IPS-18a (cell line): Measurements from ENCODE around the gene PARP14.

ENCODE experiments used
- H3K27ac ChIP-seq: one replicate; pipeline ENCODE4 v1.5.1; 2013; ENCODE audit warnings: low read length
- H3K27me3 ChIP-seq: one replicate; pipeline ENCODE4 v1.6.1; 2013; ENCODE audit warnings: mild to moderate bottlenecking, low read length; ENCODE audit not compliant: control insufficient read depth, insufficient read depth
- H3K36me3 ChIP-seq: one replicate; pipeline ENCODE4 v1.6.1; 2013; ENCODE audit warnings: low read depth, low read length; ENCODE audit not compliant: control insufficient read depth
- H3K4me1 ChIP-seq: one replicate; pipeline ENCODE4 v1.6.1; 2013; ENCODE audit warnings: low read depth, low read length; ENCODE audit not compliant: control insufficient read depth
- H3K4me3 ChIP-seq: one replicate; pipeline ENCODE4 v1.5.1; 2013; ENCODE audit warnings: low read length
- H3K9ac ChIP-seq: one replicate; pipeline ENCODE4 v1.6.1; 2013; ENCODE audit warnings: mild to moderate bottlenecking, low read length, moderate library complexity
- H3K9me3 ChIP-seq: one replicate; pipeline ENCODE4 v1.6.1; 2013; ENCODE audit warnings: low read depth, low read length; ENCODE audit not compliant: control insufficient read depth

PARP14 gene

DNA sequence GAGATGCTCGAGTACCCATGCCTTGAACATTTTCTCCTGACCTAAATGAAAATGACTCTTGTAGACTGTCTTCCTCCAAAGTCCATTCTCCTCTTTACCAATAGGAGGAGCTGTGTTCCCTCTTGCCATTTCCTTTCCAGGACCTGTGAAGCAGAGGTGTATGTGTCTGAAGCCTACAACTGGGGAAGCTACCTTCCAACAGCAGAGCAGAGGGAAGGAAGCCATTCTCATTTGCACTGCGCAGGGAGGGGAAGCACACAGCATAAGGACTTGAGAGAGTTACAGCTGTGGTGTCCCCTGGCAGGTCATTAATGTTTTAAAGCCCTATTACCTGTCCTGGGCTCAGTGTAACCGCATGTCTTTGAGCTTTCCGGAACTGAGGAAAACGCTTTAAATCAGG is 74.3 kb downstream of the PARP14 start:
- H3K9me3 ChIP-seq = no peaks in the 10 kb centered on the region
- no peak overlapping the region for H3K4me3 ChIP-seq
- H3K4me1 ChIP-seq = peaks cover 4% of the 10 kb centered on the region
- H3K27me3 ChIP-seq = no peaks in the 10 kb centered on the region
- no peak overlapping the region for H3K27ac ChIP-seq
- H3K9ac ChIP-seq = no peak overlapping the region
- peaks cover 9% of the 10 kb centered on the region for H3K36me3 ChIP-seq

DNA sequence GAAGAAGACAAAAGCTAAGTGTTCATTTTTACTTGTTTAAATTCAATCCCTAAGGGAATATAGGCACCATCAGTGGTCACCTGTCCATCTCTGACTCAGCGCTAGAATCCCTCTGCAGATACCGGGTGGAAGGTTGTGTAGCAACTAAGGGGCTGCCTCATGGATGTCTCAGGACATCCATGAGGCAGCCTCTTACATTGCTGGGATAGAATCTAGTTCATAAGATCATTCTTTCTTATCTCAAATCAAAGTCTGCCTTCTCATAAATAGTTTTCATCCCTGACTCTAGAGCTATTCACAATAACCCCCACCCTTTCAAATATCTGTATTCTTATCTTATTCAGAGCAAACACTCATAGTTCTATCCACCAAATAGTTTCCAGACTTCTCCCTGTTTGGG is 74.9 kb downstream of the PARP14 start:
- Histone ChIP-seq H3K36me3 (peaks cover 9% of the 10 kb centered on the region), H3K4me1 (peaks cover 9% of the 10 kb centered on the region), H3K4me3 (no peak overlapping the region), H3K9me3 (no peaks in the 10 kb centered on the region), H3K9ac (no peak overlapping the region), H3K27ac (no peak overlapping the region), H3K27me3 (no peaks in the 10 kb centered on the region)

DNA sequence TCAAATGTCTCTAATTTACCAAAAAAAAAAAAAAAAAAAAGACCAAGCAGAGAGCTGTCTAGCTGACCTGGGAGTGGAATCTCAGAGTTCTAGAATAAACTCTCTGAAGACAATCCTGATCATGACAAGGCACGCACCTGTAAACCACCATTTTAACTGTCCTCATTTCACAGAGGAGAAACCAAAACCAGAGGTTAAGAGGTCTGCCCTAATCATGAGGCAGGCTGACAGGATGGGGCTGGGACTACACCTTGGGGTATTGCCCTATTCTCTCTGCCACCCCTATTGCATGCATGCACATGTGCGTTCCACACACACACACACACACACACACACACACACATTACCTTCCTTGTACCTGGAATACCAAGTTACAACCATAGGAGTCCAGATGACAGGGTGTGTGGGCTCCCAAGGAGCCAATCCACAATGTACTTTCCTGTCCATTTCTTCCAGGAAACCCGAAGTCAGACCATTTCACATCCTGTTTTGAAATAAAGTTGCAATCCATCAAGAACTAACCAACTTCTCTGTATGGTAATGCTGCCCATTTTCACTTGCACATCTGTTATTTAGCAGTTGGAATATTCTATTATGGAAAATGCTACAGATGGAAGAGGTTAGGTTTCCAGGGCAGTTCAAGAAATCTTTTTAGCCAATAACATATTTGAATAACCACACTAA is 78.4 kb downstream of the PARP14 start:
- no peaks in the 10 kb centered on the region for H3K9me3 ChIP-seq
- H3K27ac ChIP-seq = no peak overlapping the region
- no peaks in the 10 kb centered on the region for H3K27me3 ChIP-seq
- H3K4me1 ChIP-seq = peaks cover 16% of the 10 kb centered on the region
- H3K9ac ChIP-seq = no peak overlapping the region
- H3K36me3 ChIP-seq = peaks cover 5% of the 10 kb centered on the region
- no peak overlapping the region for H3K4me3 ChIP-seq

DNA sequence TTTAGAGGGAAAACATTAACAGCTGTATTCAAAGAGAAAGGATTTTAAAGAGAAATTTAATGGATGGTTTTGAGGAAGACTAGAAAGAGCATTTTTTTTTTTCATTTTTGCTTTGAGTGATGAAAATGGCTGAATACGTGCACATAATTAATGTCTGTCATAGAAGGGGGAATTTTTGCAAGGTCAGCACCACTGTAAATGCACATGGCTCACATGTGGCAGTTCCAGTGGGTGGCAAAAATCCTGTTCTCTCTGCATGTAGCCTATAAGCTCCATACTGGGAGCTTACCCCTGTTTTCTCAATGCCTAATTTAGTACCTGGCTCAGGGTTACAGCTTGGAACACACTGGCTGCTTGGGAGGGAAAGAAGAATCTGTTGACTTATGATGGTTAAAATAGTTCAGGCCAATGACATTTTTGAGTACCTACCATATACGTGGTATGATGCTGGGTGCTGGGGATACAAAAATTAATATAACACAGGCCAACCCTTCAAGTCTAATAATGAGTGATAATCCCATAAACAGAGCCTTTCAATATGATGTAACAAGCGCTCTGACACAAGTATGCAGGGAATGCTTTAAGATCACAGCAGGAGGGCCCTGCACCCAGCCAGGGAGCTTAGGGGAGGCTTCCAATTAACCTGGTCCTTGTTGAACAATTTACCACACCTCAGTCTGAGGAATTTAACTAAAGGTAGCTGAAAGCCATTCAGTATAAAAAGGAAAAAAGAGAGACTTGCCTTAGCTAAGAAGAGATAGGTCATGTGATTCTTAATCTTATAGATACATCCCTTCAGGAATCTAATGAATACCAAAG is 80.0 kb downstream of the PARP14 start:
- H3K9me3 ChIP-seq = no peaks in the 10 kb centered on the region
- H3K4me1 ChIP-seq = peaks cover 16% of the 10 kb centered on the region
- H3K4me3 ChIP-seq = no peak overlapping the region
- H3K27ac ChIP-seq = peak overlapping the region; percentile 69
- H3K9ac ChIP-seq = no peak overlapping the region
- peaks cover 4% of the 10 kb centered on the region for H3K36me3 ChIP-seq
- H3K27me3 ChIP-seq = no peaks in the 10 kb centered on the region

DNA sequence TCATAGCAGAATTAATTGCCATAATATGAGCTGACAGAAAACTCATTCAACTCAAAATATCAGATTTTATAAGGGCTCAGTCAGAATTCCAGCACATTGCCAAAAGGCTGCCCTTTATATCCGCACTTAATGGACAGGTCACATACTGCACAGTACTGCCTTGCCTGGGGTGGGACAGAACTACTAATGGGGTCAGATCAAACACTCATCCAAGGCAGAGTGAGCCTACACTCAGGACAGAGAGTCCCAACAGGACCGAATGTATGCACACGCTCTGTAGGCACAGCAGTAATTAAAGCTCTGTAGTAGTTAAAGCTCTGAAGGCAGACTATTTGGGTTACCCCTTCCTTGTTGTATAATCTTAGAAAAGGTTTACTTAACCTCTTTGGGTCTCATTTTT is 85.8 kb downstream of the PARP14 start:
- Histone ChIP-seq H3K27ac (no peak overlapping the region), H3K9ac (no peak overlapping the region), H3K36me3 (no peaks in the 10 kb centered on the region), H3K9me3 (no peaks in the 10 kb centered on the region), H3K4me3 (no peak overlapping the region), H3K27me3 (no peaks in the 10 kb centered on the region), H3K4me1 (no peaks in the 10 kb centered on the region)

DNA sequence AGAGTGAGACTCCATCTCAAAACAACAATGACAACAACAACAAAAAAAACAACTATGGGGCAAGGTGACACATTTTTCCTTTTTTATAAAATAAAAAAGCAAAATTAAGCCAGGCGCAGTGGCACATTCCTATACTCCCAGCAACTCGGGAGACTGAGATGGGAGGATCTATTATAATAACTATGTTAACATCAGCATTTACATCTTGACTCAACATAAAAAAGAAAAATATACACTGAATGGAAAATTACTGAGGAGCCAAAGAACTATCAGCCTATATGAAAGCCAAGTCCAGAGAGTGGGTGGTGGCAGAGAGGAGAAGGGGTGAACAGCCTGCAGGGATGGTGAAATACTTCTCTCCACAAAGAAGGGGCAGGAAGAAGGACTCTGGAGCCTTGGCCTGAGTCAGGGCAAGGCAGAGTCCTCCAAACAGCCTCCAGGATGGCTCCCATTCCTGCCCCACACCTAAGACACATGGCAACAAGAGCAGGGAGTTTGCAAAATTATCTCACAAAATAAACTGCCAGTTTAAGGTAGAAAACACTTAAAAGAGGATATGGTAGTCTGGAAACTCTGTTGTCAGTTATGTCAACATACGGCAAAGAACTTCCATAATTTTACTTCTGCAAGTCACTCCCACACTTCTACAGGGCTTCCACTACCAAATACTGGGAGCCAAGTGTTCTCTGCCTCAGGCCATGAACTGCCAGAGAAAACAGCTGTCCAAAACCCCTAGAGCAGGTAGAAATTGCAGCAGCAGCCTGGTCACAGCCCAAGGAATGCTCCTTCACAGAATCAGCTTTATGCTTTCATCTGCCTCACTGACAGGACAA is 87.1 kb downstream of the PARP14 start:
- no peak overlapping the region for H3K27ac ChIP-seq
- H3K4me1 ChIP-seq = no peaks in the 10 kb centered on the region
- no peak overlapping the region for H3K9ac ChIP-seq

DNA sequence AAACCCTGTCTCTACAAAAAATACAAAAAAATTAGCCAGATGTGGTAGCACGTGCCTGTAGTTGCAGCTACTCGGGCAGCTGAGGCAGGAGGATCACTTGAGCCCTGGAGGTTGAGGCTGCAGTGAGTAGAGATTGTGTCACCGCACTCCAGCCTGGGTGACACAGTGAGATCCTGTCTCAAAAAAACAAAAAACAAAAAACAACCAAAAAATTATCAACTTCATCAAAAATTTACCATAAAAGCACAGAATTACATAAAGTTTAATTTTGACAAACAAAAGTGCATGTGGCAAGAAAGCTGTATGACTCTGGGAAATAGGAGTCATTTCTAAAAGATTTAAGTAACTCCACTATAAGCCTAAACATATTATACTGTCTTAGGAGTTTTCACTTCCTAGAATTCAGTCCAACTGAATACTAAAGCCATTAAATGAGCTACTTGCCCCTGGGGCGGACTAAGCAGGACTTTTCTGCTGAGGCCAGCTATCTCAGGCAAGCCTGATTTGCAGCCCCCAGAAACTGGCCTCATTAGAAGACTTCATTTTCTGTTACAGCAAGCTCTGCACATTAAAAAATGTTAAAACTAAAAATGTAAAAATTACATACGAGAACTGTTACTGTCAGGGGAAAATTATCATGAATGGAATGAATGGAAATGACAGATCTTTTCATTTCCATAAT is 90.0 kb downstream of the PARP14 start:
- no peaks in the 10 kb centered on the region for H3K4me1 ChIP-seq
- H3K9me3 ChIP-seq = no peaks in the 10 kb centered on the region
- no peaks in the 10 kb centered on the region for H3K27me3 ChIP-seq
- no peak overlapping the region for H3K27ac ChIP-seq
- no peak overlapping the region for H3K4me3 ChIP-seq
- H3K9ac ChIP-seq = no peak overlapping the region
- H3K36me3 ChIP-seq = no peaks in the 10 kb centered on the region

More for the DNA sequence above, 87.1 kb downstream of the PARP14 start:
- Histone ChIP-seq H3K36me3 (no peaks in the 10 kb centered on the region), H3K4me3 (no peak overlapping the region), H3K27me3 (no peaks in the 10 kb centered on the region), H3K9me3 (no peaks in the 10 kb centered on the region)

DNA sequence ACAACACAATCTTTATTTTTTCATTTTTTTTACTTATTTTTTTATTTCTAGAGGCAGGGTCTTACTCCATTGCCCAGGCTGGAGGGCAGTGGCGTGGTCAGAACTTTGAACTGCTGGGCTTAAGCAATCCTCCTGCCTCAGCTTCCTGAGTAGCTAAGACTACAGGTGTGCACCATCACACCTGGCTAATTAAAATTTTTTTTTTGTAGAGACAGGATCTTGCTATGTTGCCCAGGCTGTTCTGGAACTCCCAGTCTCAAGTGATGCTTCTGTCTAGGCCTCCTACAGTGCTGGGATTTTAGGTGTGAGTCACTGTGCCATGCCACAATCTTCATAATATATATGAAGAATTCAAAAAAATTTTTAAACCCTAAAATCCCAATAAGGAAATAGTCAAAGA is 92.2 kb downstream of the PARP14 start:
- Histone ChIP-seq H3K9me3 (no peaks in the 10 kb centered on the region), H3K4me3 (no peak overlapping the region), H3K27me3 (no peaks in the 10 kb centered on the region), H3K9ac (no peak overlapping the region), H3K27ac (no peak overlapping the region), H3K4me1 (peaks cover 4% of the 10 kb centered on the region), H3K36me3 (no peaks in the 10 kb centered on the region)

DNA sequence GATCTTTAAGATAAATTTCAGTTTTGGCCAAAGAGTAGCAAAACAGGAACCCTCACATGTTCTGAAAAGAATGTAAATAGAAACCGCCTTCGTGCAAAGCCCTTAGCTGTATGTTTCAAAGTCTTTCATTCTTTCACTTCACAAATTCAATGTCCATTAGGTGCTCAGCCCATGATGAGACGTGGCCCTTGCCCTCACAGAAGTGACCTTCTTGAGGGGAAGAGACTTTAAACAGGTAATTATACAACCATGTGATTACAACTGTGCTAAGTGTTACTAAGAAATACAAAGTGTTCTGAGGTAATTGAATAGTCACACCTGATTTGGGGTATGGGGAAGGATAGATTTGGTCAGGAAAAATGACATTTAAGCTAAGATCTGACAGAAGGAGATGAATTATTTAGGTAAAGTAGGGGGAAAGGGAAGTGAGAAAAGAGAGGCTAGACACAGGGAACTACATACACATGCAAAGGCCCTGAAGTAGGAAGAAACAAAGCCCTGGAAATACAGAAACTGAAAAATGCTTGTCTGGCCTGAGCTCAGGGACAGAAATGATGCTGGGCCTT is 93.4 kb downstream of the PARP14 start:
- no peak overlapping the region for H3K4me3 ChIP-seq
- no peak overlapping the region for H3K9ac ChIP-seq
- peaks cover 6% of the 10 kb centered on the region for H3K4me1 ChIP-seq
- H3K27me3 ChIP-seq = no peaks in the 10 kb centered on the region
- H3K27ac ChIP-seq = no peak overlapping the region
- no peaks in the 10 kb centered on the region for H3K9me3 ChIP-seq
- H3K36me3 ChIP-seq = no peaks in the 10 kb centered on the region

DNA sequence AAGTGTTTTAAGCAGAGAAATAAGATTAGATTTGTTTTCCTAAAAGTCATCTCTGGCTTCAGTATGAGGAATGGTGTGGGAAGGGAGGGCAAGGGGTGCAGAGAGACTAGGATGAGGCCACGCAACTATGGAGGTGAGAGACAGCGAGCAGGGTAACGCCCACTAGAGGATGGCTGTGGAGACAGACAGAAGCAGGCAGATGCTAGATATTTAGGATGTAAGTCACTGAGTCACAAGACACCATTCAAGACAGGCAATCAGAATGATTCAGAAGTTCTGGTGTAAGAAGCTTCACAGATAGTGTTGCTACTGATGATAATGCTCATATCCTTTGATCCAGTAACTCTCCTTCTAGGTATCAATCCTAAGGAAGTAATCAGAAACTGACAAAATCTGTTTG is 93.9 kb downstream of the PARP14 start:
- no peaks in the 10 kb centered on the region for H3K9me3 ChIP-seq
- no peak overlapping the region for H3K27ac ChIP-seq
- no peaks in the 10 kb centered on the region for H3K36me3 ChIP-seq
- H3K9ac ChIP-seq = no peak overlapping the region
- H3K27me3 ChIP-seq = no peaks in the 10 kb centered on the region
- H3K4me1 ChIP-seq = peaks cover 6% of the 10 kb centered on the region
- no peak overlapping the region for H3K4me3 ChIP-seq
